Neural cell (in vitro differentiated cells): Measurements from ENCODE around the gene VIM. TPM values are rescaled to one million over a fixed set of nuclear protein-coding genes. Genes with fewer than 3 reads are reported as not detected.

Source experiments
- H2AFZ ChIP-seq: fragments of 200-600, 300-800 bp; sonication (generic), shearing (Covaris generic); 2 replicates; pipeline ENCODE4 v1.6.0; 2014; ENCODE audit warnings: low read depth, mild to moderate bottlenecking, antibody characterized with exemption, low read length, moderate library complexity
- H3F3A ChIP-seq: fragments of 200-600 bp; shearing (Covaris generic); 2 replicates; pipeline ENCODE4 v1.6.1; 2016; ENCODE audit warnings: mild to moderate bottlenecking, moderate library complexity, mixed read lengths, antibody characterized with exemption, low read length; ENCODE audit not compliant: insufficient read depth, poor library complexity, severe bottlenecking
- H3K27ac ChIP-seq: fragments of 200-600, 300-800 bp; sonication (generic), shearing (Covaris generic); 2 replicates; pipeline ENCODE4 v1.5.1; 2014; ENCODE audit warnings: mild to moderate bottlenecking, low read length, moderate library complexity
- H3K27me3 ChIP-seq: fragments of 300-800, 200-600 bp; sonication (generic), shearing (Covaris generic); 2 replicates; pipeline ENCODE4 v1.6.0; 2014; ENCODE audit warnings: mild to moderate bottlenecking, low read depth, low read length, moderate library complexity; ENCODE audit not compliant: insufficient read depth
- H3K36me3 ChIP-seq: fragments of 300-800, 200-600 bp; sonication (generic), shearing (Covaris generic); 2 replicates; pipeline ENCODE4 v1.5.1; 2014; ENCODE audit warnings: mild to moderate bottlenecking, antibody characterized with exemption, low read length, moderate library complexity; ENCODE audit not compliant: insufficient read depth
- H3K4me2 ChIP-seq: fragments of 300-800, 200-600 bp; sonication (generic), shearing (Covaris generic); 2 replicates; pipeline ENCODE4 v1.6.0; 2014; ENCODE audit warnings: mild to moderate bottlenecking, low read length
- H3K4me3 ChIP-seq: fragments of 300-800, 200-600 bp; sonication (generic), shearing (Covaris generic); 2 replicates; pipeline ENCODE4 v1.5.1; 2014; ENCODE audit warnings: mild to moderate bottlenecking, low read length, moderate library complexity
- H3K79me2 ChIP-seq: fragments of 200-600 bp; shearing (Covaris generic); replicated peaks from 2 replicates; pipeline ENCODE4 v1.6.0; 2014; ENCODE audit warnings: mild to moderate bottlenecking, low read length, moderate library complexity; ENCODE audit not compliant: insufficient read depth
- H3K9ac ChIP-seq: fragments of 300-800, 200-600 bp; sonication (generic), shearing (Covaris generic); 2 replicates; pipeline ENCODE4 v1.6.1; 2016; ENCODE audit warnings: mild to moderate bottlenecking, low read length, mixed read lengths
- H3K9me2 ChIP-seq: fragments of 200-600 bp; shearing (Covaris generic); 2 replicates; pipeline ENCODE4 v1.6.1; 2016; ENCODE audit warnings: mild to moderate bottlenecking, low read length, mixed read lengths; ENCODE audit not compliant: insufficient read depth
- H3K9me3 ChIP-seq: fragments of 200-600, 300-800 bp; sonication (generic), shearing (Covaris generic); 2 replicates; pipeline ENCODE4 v1.6.1; 2016; ENCODE audit warnings: mild to moderate bottlenecking, mixed run types, low read length, moderate library complexity, mixed read lengths
- H4K20me1 ChIP-seq: fragments of 200-600 bp; shearing (Covaris generic); 2 replicates; pipeline ENCODE4 v1.6.1; 2016; ENCODE audit warnings: mild to moderate bottlenecking, mixed run types; ENCODE audit not compliant: insufficient read depth
- CTCF ChIP-seq: fragments of 450-650 bp; IDR thresholded peaks from 2 replicates; pipeline ENCODE4 v1.5.1; 2014; ENCODE audit warnings: antibody characterized with exemption, mild to moderate bottlenecking, moderate library complexity; ENCODE audit not compliant: poor library complexity, severe bottlenecking
- EP300 ChIP-seq: fragments of 450-650 bp; conservative IDR thresholded peaks from 2 replicates; pipeline ENCODE4 v1.6.1; 2014; ENCODE audit warnings: antibody characterized with exemption, mild to moderate bottlenecking, moderate library complexity; ENCODE audit not compliant: poor library complexity, severe bottlenecking
- EZH2 ChIP-seq: fragments of 200-600, 300-800 bp; shearing (Covaris generic), sonication (generic); IDR thresholded peaks from 2 replicates; pipeline ENCODE4 v1.6.1; 2014; ENCODE audit warnings: antibody characterized with exemption, low read length, borderline replicate concordance, mild to moderate bottlenecking; ENCODE audit not compliant: insufficient read depth, poor library complexity, severe bottlenecking
- MXI1 ChIP-seq: fragments of 450-650 bp; conservative IDR thresholded peaks from 2 replicates; pipeline ENCODE4 v1.6.1; 2014; ENCODE audit warnings: antibody characterized with exemption, mild to moderate bottlenecking; ENCODE audit not compliant: poor library complexity, severe bottlenecking
- POLR2AphosphoS5 ChIP-seq: IDR thresholded peaks from 2 replicates; pipeline ENCODE4 v1.6.1; 2012
- RAD21 ChIP-seq: fragments of 450-650 bp; conservative IDR thresholded peaks from 2 replicates; pipeline ENCODE4 v1.6.1; 2014; ENCODE audit warnings: antibody characterized with exemption, mild to moderate bottlenecking, moderate library complexity
- REST ChIP-seq: IDR thresholded peaks from 2 replicates; pipeline ENCODE4 v1.6.1; 2012; ENCODE audit warnings: borderline replicate concordance
- SMC3 ChIP-seq: fragments of 450-650 bp; conservative IDR thresholded peaks from 2 replicates; pipeline ENCODE4 v1.6.1; 2014; ENCODE audit warnings: antibody characterized with exemption, mild to moderate bottlenecking, moderate library complexity; ENCODE audit not compliant: poor library complexity
- TAF1 ChIP-seq: IDR thresholded peaks from 2 replicates; pipeline ENCODE4 v1.6.1; 2012; ENCODE audit warnings: low read depth
- polyA plus RNA-seq: library from polyadenylated mRNA; depleted of rRNA; stranded (reverse); fragments of >200 nt; gene quantifications from 2 replicates; pipeline ENCODE4 v1.2.3, GENCODE V29; 2014

Gene VIM
- polyA plus RNA-seq, 1 donor from 2014 or later: 170 TPM

DNA sequence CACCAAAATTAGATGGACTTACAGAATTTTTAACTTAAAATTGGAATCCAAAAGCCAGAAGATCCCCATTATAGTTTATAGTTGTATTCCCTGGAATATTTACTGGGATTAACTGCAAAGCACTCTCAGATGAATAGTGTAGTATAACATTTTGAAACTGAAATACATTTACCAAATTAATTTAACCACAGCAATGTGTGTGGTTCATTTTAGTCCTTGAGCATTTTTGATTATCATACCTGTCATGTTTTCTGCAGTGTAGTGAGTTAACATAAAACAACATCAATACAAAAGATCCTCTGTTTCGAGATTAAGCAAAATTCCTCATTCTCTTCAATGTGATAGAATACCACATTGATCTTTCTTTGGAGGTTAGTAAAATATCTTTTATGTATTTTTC lies 3.7 kb downstream of the VIM start:
- H3K9me2 ChIP-seq: no peaks in the 10 kb centered on the region
- H3K4me3 ChIP-seq: peak overlapping the region; percentile 99
- no peak overlapping the region for H2AFZ ChIP-seq
- H3K36me3 ChIP-seq: peaks cover 7% of the 10 kb centered on the region
- no peaks in the 10 kb centered on the region for H3F3A ChIP-seq
- H3K4me2 ChIP-seq: peak overlapping the region; percentile 50
- peaks cover 37% of the 10 kb centered on the region for H3K79me2 ChIP-seq
- TF ChIP-seq TAF1 (no peak), CTCF (no peak), REST (no peak), EP300 (no peak), EZH2 (no peak), SMC3 (no peak), RAD21 (no peak), POLR2AphosphoS5 (no peak), MXI1 (no peak)
- no peaks in the 10 kb centered on the region for H3K27me3 ChIP-seq
- H3K27ac ChIP-seq: no peak overlapping the region
- H3K9me3 ChIP-seq: no peaks in the 10 kb centered on the region
- no peak overlapping the region for H3K9ac ChIP-seq
- H4K20me1 ChIP-seq: no peaks in the 10 kb centered on the region

GRCh38 chr10:17232276-17232960 lies 4.4 kb downstream of the VIM start:
- no peaks in the 10 kb centered on the region for H3K9me2 ChIP-seq
- no peaks in the 10 kb centered on the region for H3K9me3 ChIP-seq
- peak overlapping the region; percentile 99 for H3K4me3 ChIP-seq
- TF ChIP-seq POLR2AphosphoS5 (no peak), TAF1 (no peak), EZH2 (no peak), REST (no peak), EP300 (no peak), MXI1 (no peak), RAD21 (no peak), CTCF (no peak), SMC3 (no peak)
- no peaks in the 10 kb centered on the region for H3K27me3 ChIP-seq
- H3K4me2 ChIP-seq: peak overlapping the region; percentile 41
- H4K20me1 ChIP-seq: no peaks in the 10 kb centered on the region
- peaks cover 37% of the 10 kb centered on the region for H3K79me2 ChIP-seq
- no peak overlapping the region for H3K9ac ChIP-seq
- no peak overlapping the region for H2AFZ ChIP-seq
- H3K36me3 ChIP-seq: peaks cover 7% of the 10 kb centered on the region
- H3F3A ChIP-seq: no peaks in the 10 kb centered on the region
- no peak overlapping the region for H3K27ac ChIP-seq
